Hepatocyte (in vitro differentiated cells): Measurements from ENCODE around the gene PLD3. TPM values are rescaled to one million over a fixed set of nuclear protein-coding genes. Genes with fewer than 3 reads are reported as not detected.

ENCODE experiments used
- DNase-seq: peaks from one replicate; pipeline ENCODE4 v3.0.0-alpha.2; 2016; ENCODE audit warnings: low spot score
- H2AFZ ChIP-seq: fragments of 200-600 bp; sonication (generic); 2 replicates; pipeline ENCODE4 v1.6.0; 2016; ENCODE audit warnings: antibody characterized with exemption, mild to moderate bottlenecking
- H3K27ac ChIP-seq: fragments of 200-600 bp; sonication (generic); 2 replicates; pipeline ENCODE4 v1.5.1; 2016; ENCODE audit warnings: mild to moderate bottlenecking
- H3K27me3 ChIP-seq: fragments of 200-600 bp; sonication (generic); 2 replicates; pipeline ENCODE4 v1.6.1; 2016
- H3K36me3 ChIP-seq: fragments of 200-600 bp; sonication (generic); replicated peaks from 2 replicates; pipeline ENCODE4 v1.5.1; 2016; ENCODE audit warnings: low read depth; ENCODE audit not compliant: insufficient read depth
- H3K4me1 ChIP-seq: fragments of 200-600 bp; sonication (generic); 2 replicates; pipeline ENCODE4 v1.5.1; 2016; ENCODE audit warnings: mild to moderate bottlenecking, moderate library complexity; ENCODE audit not compliant: insufficient read depth
- H3K4me2 ChIP-seq: fragments of 200-600 bp; sonication (generic); 2 replicates; pipeline ENCODE4 v1.6.0; 2016
- H3K4me3 ChIP-seq: fragments of 200-600 bp; sonication (generic); 2 replicates; pipeline ENCODE4 v1.5.1; 2016; ENCODE audit warnings: mild to moderate bottlenecking
- H3K79me2 ChIP-seq: fragments of 200-600 bp; sonication (generic); 2 replicates; pipeline ENCODE4 v1.6.0; 2017; ENCODE audit warnings: mild to moderate bottlenecking
- H3K9me2 ChIP-seq: fragments of 200-600 bp; sonication (generic); replicated peaks from 2 replicates; pipeline ENCODE4 v1.6.0; 2017; ENCODE audit warnings: mild to moderate bottlenecking; ENCODE audit not compliant: insufficient read depth
- H3K9me3 ChIP-seq: fragments of 200-600 bp; sonication (generic); 2 replicates; pipeline ENCODE4 v1.5.1; 2016; ENCODE audit warnings: low read depth, mild to moderate bottlenecking
- H4K20me1 ChIP-seq: fragments of 200-600 bp; sonication (generic); 2 replicates; pipeline ENCODE4 v1.6.0; 2016; ENCODE audit warnings: mild to moderate bottlenecking; ENCODE audit not compliant: insufficient read depth, poor library complexity, severe bottlenecking
- EZH2 ChIP-seq: fragments of 200-600 bp; sonication (generic); IDR thresholded peaks from 2 replicates; pipeline ENCODE4 v1.6.1; 2016; ENCODE audit warnings: antibody characterized with exemption, mild to moderate bottlenecking, borderline replicate concordance
- EZH2phosphoT487 ChIP-seq: fragments of 200-600 bp; sonication (generic); IDR thresholded peaks from one replicate; pipeline ENCODE4 v1.6.1; 2018; ENCODE audit warnings: antibody characterized with exemption, mild to moderate bottlenecking, low read depth, moderate library complexity; ENCODE audit not compliant: unreplicated experiment, severe bottlenecking
- WGBS: methylation state at CpG from one replicate; pipeline ENCODE4 v1.1.6; 2016; ENCODE audit warnings: low lambda C conversion rate; ENCODE audit errors: missing lambda C conversion rate; 5-methylcytosine and 5-hydroxymethylcytosine counted together
- polyA plus RNA-seq: library from polyadenylated mRNA; unstranded; fragments of >200 nt; fragmentation: Nextera tagmentation; extraction: Ambion mirVana; gene quantifications from 2 replicates; pipeline ENCODE4 v1.2.1, GENCODE V29; 2016
- total RNA-seq: library from RNA; depleted of rRNA; stranded (reverse); fragments of >200 nt; gene quantifications from 2 replicates; pipeline ENCODE4 v1.2.3, GENCODE V29; 2014
- TF ChIP-seq, protein P1 (sequence below): fragments of 200-600 bp; sonication (generic); IDR thresholded peaks from 2 replicates; pipeline ENCODE4 v1.5.1; 2016; ENCODE audit warnings: antibody characterized with exemption, mild to moderate bottlenecking; ENCODE audit not compliant: poor library complexity

PLD3 gene
- total and polyA plus RNA-seq, 2 experiments from 2014 or later = 805 to 1,297 TPM

DNA sequence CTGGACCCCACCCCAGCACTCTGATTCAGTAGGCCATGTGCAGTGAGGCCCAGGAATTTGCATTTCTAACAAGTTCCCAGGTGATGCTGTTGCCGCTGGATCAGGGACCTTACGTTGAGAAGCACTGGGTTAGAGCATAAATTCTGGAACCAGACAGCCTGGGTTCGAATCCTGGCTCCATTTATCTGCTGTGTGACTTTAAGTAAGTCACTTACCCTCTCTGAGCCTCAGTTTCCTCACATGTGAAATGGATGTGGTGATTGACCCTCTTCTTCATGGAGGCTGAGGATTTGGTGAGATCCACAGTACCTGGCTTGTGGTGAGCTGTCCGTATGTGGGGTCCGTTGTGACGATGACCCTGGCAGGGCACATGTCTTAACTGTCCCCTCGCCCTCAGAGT lies 25.6 kb downstream of the PLD3 start:
- H3K36me3 ChIP-seq = no peaks in the 10 kb centered on the region
- H3K9me3 ChIP-seq = no peaks in the 10 kb centered on the region
- H4K20me1 ChIP-seq = no peaks in the 10 kb centered on the region
- H3K27ac ChIP-seq = no peak overlapping the region
- H3K79me2 ChIP-seq = no peaks in the 10 kb centered on the region
- no peak for TF ChIP-seq EZH2
- TF ChIP-seq EZH2phosphoT487 = no peak
- TF ChIP-seq, protein P1, sequence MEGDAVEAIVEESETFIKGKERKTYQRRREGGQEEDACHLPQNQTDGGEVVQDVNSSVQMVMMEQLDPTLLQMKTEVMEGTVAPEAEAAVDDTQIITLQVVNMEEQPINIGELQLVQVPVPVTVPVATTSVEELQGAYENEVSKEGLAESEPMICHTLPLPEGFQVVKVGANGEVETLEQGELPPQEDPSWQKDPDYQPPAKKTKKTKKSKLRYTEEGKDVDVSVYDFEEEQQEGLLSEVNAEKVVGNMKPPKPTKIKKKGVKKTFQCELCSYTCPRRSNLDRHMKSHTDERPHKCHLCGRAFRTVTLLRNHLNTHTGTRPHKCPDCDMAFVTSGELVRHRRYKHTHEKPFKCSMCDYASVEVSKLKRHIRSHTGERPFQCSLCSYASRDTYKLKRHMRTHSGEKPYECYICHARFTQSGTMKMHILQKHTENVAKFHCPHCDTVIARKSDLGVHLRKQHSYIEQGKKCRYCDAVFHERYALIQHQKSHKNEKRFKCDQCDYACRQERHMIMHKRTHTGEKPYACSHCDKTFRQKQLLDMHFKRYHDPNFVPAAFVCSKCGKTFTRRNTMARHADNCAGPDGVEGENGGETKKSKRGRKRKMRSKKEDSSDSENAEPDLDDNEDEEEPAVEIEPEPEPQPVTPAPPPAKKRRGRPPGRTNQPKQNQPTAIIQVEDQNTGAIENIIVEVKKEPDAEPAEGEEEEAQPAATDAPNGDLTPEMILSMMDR = no peak
- WGBS = 92% methylated on average over 7 of the region's 7 CpGs
- no peak for DNase-seq
- H3K27me3 ChIP-seq = no peaks in the 10 kb centered on the region
- H3K4me1 ChIP-seq = no peaks in the 10 kb centered on the region
- H2AFZ ChIP-seq = no peak overlapping the region
- no peaks in the 10 kb centered on the region for H3K9me2 ChIP-seq
- no peak overlapping the region for H3K4me3 ChIP-seq
- H3K4me2 ChIP-seq = no peak overlapping the region

DNA sequence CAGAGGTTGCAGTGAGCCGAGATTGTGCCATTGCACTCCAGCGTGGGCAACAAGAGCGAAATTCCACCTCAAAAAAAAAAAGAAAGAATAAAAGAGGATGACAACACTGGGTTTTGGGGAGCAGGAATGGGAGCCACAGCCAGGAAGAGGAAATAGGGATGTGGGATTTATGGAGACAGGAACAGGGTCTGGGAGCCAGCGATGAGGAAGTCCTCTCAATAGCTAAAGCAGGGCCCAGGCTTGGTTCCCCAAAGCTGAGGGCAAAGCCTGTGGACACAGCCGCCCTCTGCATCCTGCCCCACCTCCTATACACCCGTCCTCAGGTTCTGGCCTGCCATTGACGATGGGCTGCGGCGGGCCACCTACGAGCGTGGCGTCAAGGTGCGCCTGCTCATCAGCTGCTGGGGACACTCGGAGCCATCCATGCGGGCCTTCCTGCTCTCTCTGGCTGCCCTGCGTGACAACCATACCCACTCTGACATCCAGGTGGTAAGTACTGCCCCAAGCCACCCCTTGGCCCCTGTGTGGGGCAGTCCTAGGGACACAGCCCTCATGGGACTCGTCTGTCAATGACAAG lies 27.9 kb downstream of the PLD3 start:
- Histone ChIP-seq H3K4me2 (no peak overlapping the region), H2AFZ (no peak overlapping the region), H3K79me2 (no peaks in the 10 kb centered on the region), H3K27me3 (no peaks in the 10 kb centered on the region), H3K27ac (no peak overlapping the region), H3K9me2 (no peaks in the 10 kb centered on the region), H4K20me1 (no peaks in the 10 kb centered on the region), H3K36me3 (no peaks in the 10 kb centered on the region), H3K4me1 (no peaks in the 10 kb centered on the region), H3K9me3 (no peaks in the 10 kb centered on the region), H3K4me3 (no peak overlapping the region)
- TF ChIP-seq EZH2phosphoT487 (no peak), EZH2 (no peak)
- TF ChIP-seq, protein P1 = no peak
- no peak for DNase-seq
- 98% methylated on average over 17 of the region's 17 CpGs for WGBS

DNA sequence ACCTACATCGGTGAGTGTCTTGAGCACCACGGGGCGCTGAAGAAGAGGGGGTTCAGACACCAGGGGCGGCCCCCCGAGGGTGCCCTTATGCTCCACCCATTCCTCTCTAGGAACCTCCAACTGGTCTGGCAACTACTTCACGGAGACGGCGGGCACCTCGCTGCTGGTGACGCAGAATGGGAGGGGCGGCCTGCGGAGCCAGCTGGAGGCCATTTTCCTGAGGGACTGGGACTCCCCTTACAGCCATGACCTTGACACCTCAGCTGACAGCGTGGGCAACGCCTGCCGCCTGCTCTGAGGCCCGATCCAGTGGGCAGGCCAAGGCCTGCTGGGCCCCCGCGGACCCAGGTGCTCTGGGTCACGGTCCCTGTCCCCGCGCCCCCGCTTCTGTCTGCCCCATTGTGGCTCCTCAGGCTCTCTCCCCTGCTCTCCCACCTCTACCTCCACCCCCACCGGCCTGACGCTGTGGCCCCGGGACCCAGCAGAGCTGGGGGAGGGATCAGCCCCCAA lies 29.4 kb downstream of the PLD3 start:
- Histone ChIP-seq H3K27me3 (no peaks in the 10 kb centered on the region), H3K9me3 (no peaks in the 10 kb centered on the region), H2AFZ (no peak overlapping the region), H3K4me2 (no peak overlapping the region), H3K36me3 (no peaks in the 10 kb centered on the region), H3K27ac (no peak overlapping the region), H3K79me2 (no peaks in the 10 kb centered on the region), H3K4me1 (no peaks in the 10 kb centered on the region), H3K4me3 (no peak overlapping the region), H4K20me1 (no peaks in the 10 kb centered on the region), H3K9me2 (no peaks in the 10 kb centered on the region)
- no peak for DNase-seq
- TF ChIP-seq EZH2 (no peak), EZH2phosphoT487 (no peak)
- TF ChIP-seq, protein P1 = no peak
- WGBS = 96% methylated on average over 24 of the region's 25 CpGs

DNA sequence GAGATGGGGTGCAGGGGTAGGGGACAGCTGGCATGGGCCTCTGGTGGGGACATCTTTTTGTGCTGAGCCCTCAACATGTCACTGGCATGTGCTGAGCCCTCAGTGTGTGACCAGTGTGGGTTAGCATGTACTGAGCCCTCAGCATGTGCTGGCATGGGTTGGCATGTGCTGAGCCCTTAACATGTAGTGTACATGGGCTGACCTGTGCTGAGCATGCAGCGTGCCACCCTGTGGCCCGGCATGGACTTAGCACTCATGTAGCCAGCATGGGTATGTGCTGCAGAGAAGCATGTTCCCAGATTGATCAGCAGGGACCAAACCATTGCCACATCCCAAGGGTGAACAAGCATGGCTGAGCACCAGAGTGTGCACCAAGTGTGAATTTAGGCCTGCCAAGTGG lies 30.0 kb downstream of the PLD3 start:
- no peaks in the 10 kb centered on the region for H3K27me3 ChIP-seq
- H3K9me3 ChIP-seq = no peaks in the 10 kb centered on the region
- no peak overlapping the region for H3K4me3 ChIP-seq
- TF ChIP-seq EZH2 (no peak), EZH2phosphoT487 (no peak)
- TF ChIP-seq, protein P1 = no peak
- no peaks in the 10 kb centered on the region for H3K79me2 ChIP-seq
- no peaks in the 10 kb centered on the region for H3K36me3 ChIP-seq
- H3K27ac ChIP-seq = no peak overlapping the region
- 90% methylated on average over 2 of the region's 2 CpGs for WGBS
- H3K4me2 ChIP-seq = no peak overlapping the region
- no peak for DNase-seq
- H4K20me1 ChIP-seq = no peaks in the 10 kb centered on the region
- no peaks in the 10 kb centered on the region for H3K4me1 ChIP-seq
- no peaks in the 10 kb centered on the region for H3K9me2 ChIP-seq
- H2AFZ ChIP-seq = no peak overlapping the region
